ENCODE results near the gene CAMK4. TPM values are rescaled to one million over a fixed set of nuclear protein-coding genes. Genes with fewer than 3 reads are reported as not detected.
A peak's percentile ranks its signal among the peaks of the same experiment; 100 is the strongest.

The CAMK4 gene
- total RNA-seq, 1 experiment from 2014 or later, result 10.2 TPM

DNA sequence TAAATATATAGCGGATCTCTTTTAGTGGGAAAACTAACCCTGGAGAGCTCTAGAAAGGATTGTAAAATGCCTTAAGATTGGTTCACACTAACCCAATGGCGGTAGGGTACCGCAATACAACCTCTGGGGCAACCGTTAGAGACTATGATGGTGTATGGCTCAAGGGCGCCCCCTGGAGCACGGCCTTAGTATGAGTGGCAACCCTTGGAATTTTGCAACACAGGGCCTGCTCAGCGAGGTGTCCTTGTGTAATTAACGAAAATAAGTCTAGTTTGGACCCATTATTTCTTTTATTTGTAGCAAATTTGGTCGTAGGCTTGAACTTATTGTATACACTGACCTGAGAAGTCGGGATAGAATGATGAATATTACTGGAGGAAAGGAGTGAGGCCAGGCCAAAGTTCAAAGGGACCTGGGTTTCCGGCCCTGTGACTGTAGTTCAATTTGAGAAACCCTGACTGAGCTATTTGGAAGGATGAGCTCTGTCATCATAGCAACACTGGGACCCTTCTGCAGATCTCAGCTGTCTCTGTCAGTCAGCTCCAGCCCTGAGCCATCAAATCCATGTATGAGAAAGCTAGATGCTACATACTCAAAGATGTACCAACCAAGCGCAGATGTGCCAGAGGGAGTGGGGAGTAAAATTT lies 54.8 kb downstream of the CAMK4 start:
- ChIA-PET CTCF (interaction anchor here (1.1 to 3.3 kb wide), 4 partner anchors 12 to 123 kb away, joined by 3 to 23 read pairs (median 8); no protein-coding TSS in a partner anchor), RAD21 (ENCODE audit: low non-redundant PET in 1 of 2, low total read pairs in 2 of 2, uncharacterized antibody in 2 of 2, unreplicated experiment in 2 of 2) (interaction anchor here (0.6 to 1.7 kb wide), 2 partner anchors 15 to 121 kb away, joined by 4 read pairs; no protein-coding TSS in a partner anchor), POLR2A (no interaction called here)
- no peaks in the 10 kb centered on the region for H3K4me1 ChIP-seq (ENCODE audit: control insufficient read depth in 1 of 2, insufficient read depth in 2 of 2, low read length in 2 of 2)
- ATAC-seq (peak; percentile 100), DNase-seq (ENCODE audit: low read depth, low spot score) (peak; percentile 42)
- no peaks in the 10 kb centered on the region for H3K79me2 ChIP-seq (ENCODE audit: insufficient read depth, low read length)
- H3K27ac ChIP-seq (ENCODE audit: low read depth, low read length), result no peak overlapping the region
- TF ChIP-seq TCF7L2 (IDR thresholded peaks at IDR 0.05; ENCODE audit: borderline replicate concordance, extremely low read depth, insufficient read depth, insufficient read length), result no peak
- no peak for TF ChIP-seq ZFX (IDR thresholded peaks at IDR 0.05)
- peak; percentile 39 for TF ChIP-seq YY1 (IDR thresholded peaks at IDR 0.05; ENCODE audit: extremely low read depth, insufficient replicate concordance, low read depth, low read length)
- peak; percentile 85 for TF ChIP-seq RAD21 (IDR thresholded peaks at IDR 0.05; ENCODE audit: low read depth)
- TF ChIP-seq CBX3 (IDR thresholded peaks at IDR 0.05; ENCODE audit: low read depth), result peak; percentile 45; the same call in 1 of the 2 replicates
- TF ChIP-seq, protein P1, sequence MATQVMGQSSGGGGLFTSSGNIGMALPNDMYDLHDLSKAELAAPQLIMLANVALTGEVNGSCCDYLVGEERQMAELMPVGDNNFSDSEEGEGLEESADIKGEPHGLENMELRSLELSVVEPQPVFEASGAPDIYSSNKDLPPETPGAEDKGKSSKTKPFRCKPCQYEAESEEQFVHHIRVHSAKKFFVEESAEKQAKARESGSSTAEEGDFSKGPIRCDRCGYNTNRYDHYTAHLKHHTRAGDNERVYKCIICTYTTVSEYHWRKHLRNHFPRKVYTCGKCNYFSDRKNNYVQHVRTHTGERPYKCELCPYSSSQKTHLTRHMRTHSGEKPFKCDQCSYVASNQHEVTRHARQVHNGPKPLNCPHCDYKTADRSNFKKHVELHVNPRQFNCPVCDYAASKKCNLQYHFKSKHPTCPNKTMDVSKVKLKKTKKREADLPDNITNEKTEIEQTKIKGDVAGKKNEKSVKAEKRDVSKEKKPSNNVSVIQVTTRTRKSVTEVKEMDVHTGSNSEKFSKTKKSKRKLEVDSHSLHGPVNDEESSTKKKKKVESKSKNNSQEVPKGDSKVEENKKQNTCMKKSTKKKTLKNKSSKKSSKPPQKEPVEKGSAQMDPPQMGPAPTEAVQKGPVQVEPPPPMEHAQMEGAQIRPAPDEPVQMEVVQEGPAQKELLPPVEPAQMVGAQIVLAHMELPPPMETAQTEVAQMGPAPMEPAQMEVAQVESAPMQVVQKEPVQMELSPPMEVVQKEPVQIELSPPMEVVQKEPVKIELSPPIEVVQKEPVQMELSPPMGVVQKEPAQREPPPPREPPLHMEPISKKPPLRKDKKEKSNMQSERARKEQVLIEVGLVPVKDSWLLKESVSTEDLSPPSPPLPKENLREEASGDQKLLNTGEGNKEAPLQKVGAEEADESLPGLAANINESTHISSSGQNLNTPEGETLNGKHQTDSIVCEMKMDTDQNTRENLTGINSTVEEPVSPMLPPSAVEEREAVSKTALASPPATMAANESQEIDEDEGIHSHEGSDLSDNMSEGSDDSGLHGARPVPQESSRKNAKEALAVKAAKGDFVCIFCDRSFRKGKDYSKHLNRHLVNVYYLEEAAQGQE (IDR thresholded peaks at IDR 0.05; ENCODE audit: low read depth), result no peak
- TF ChIP-seq EGR1 (IDR thresholded peaks at IDR 0.05; ENCODE audit: low read depth), result no peak
- TF ChIP-seq SP1 (IDR thresholded peaks at IDR 0.05; ENCODE audit: low read depth), result no peak
- TF ChIP-seq, protein P2, sequence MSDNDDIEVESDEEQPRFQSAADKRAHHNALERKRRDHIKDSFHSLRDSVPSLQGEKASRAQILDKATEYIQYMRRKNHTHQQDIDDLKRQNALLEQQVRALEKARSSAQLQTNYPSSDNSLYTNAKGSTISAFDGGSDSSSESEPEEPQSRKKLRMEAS (IDR thresholded peaks at IDR 0.05), result no peak
- no peak for TF ChIP-seq SRF (IDR thresholded peaks at IDR 0.05; ENCODE audit: low read depth)
- peak; percentile 56; the same call in 1 of the 2 replicates for TF ChIP-seq CEBPB (IDR thresholded peaks at IDR 0.05; ENCODE audit: low read depth)
- TF ChIP-seq, protein P3, sequence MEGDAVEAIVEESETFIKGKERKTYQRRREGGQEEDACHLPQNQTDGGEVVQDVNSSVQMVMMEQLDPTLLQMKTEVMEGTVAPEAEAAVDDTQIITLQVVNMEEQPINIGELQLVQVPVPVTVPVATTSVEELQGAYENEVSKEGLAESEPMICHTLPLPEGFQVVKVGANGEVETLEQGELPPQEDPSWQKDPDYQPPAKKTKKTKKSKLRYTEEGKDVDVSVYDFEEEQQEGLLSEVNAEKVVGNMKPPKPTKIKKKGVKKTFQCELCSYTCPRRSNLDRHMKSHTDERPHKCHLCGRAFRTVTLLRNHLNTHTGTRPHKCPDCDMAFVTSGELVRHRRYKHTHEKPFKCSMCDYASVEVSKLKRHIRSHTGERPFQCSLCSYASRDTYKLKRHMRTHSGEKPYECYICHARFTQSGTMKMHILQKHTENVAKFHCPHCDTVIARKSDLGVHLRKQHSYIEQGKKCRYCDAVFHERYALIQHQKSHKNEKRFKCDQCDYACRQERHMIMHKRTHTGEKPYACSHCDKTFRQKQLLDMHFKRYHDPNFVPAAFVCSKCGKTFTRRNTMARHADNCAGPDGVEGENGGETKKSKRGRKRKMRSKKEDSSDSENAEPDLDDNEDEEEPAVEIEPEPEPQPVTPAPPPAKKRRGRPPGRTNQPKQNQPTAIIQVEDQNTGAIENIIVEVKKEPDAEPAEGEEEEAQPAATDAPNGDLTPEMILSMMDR (IDR thresholded peaks at IDR 0.05 in 2 of 3, conservative IDR thresholded peaks at IDR 0.05 in 1 of 3; ENCODE audit: borderline replicate concordance in 1 of 3, insufficient read depth in 1 of 3, low read depth in 2 of 3, low read length in 2 of 3), result peak; percentile 76 to 95 (median 89)
- no peaks in the 10 kb centered on the region for H3K36me3 ChIP-seq (ENCODE audit: control insufficient read depth in 1 of 2, insufficient read depth in 2 of 2, low read length in 2 of 2)
- intact Hi-C loops (cut with micrococcal nuclease), result loop anchor here (1.0 to 2.0 kb wide), 3 partner anchors 121 to 868 kb away; no protein-coding TSS in a partner anchor
- H3K4me3 ChIP-seq (replicated peaks in 1 of 2; ENCODE audit: low read depth in 1 of 2, low read length in 2 of 2), result no peak overlapping the region
- no peaks in the 10 kb centered on the region for H3K9me3 ChIP-seq (ENCODE audit: control insufficient read depth in 1 of 2, insufficient read depth in 1 of 2, low read depth in 1 of 2, low read length in 2 of 2)
- H2AFZ ChIP-seq (ENCODE audit: low read depth, low read length, poor library complexity, severe bottlenecking), result no peak overlapping the region
- H3K9me2 ChIP-seq (ENCODE audit: insufficient read depth), result no peaks in the 10 kb centered on the region
- no peak overlapping the region for H3K9ac ChIP-seq (ENCODE audit: low read length)
- no peak overlapping the region for H3K4me2 ChIP-seq (ENCODE audit: low read length)
- no TSS peak for BruUV-seq (replicated peaks)
- no peaks in the 10 kb centered on the region for H4K20me1 ChIP-seq (ENCODE audit: insufficient read depth)
- no peaks in the 10 kb centered on the region for H3K27me3 ChIP-seq (ENCODE audit: insufficient read depth, low read length)

Data from HCT116 (cell line).